Activated T-helper 9 cell treated with anti-CD3 and anti-CD28 coated beads, Interleukin-2, amount 50 U/mL, for 16 hours (primary cell): ENCODE measurements around the gene NRG3.

ENCODE experiments used
- DNase-seq: peaks from one replicate; pipeline ENCODE4 v3.0.0-alpha.2; 2020; ENCODE audit warnings: low read depth

Gene NRG3

DNA sequence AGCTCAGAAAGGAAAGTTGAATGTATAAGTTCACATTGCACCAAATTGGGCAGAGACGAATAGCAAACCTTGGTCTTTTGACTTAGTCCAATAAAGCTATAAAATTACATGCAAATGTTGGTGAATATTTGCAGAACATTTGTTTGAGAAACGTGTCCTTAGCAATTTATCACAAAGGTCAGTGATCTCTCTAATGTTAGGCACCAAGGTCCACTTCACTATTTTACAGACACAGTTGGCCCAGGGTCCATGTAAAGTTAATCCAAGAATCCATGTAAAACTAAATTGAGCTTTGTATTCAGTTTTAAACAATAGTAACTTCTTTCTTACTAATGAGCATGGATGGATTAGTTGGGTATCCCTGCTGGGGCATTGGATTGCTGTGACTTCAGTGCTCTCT, 617.7 kb downstream of the NRG3 start:
- no peak for DNase-seq

- no peak for DNase-seq
Measured at GRCh38 chr10:82496114-82496513, 621.1 kb downstream of the NRG3 start.

DNA sequence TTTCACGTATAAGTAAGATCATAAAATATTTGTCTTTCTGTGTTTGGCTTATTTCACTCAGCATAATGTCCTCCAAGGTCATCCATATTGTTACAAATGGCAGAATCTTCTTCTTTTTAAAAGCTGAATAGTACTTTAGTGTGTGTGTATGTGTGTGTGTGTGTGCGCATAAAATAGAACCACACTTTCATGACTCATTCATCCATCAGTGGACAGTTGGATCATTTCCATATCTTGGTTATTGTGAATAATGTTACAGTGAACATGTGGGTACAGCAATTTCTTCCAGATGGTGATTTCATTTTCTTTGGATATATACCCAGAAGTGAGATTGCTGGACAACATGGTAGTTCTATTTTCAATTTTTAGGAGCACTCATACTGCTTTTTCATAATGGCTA, 622.4 kb downstream of the NRG3 start:
- no peak for DNase-seq

DNA sequence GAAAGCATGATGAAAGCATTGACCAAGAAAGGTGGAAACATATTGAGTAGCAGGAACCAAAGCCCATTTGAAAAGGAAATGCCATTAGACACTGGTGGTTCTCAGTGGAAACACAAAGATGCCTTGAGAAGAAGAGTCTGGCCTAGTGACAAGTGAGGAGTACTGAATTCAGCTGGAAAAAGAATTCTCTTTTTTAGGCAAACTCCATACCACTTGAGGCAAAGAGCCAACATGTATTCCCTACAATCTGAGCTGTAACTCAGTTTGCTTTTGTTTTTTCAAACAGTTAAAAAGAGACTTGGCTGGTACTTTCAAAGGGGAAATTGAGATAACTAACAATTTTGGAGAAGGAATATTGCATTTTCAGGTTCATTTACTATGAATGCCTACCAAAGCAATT, 624.0 kb downstream of the NRG3 start:
- DNase-seq = no peak

GRCh38 chr10:82505009-82505408, 630.0 kb downstream of the NRG3 start:
- no peak for DNase-seq

GRCh38 chr10:82506680-82507376, 631.8 kb downstream of the NRG3 start:
- DNase-seq = no peak

DNA sequence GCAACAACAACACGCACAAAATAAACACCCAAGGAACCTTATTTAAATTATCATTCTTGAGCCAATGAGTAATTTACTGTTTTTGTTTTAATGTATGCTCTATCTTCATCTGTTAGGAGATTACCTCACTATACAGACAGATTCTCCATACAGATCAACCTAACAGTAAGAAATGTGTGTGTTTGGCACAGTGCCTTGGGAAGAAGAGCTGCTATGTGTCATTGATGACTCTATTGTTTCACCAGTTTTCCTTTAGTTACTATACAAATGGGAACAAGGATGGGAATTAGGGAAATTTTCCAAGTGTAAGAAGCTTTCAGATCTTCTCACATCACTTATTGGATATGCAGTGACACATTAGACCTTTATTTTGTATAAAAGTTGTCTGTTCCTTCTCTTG, 640.3 kb downstream of the NRG3 start:
- DNase-seq = no peak

DNA sequence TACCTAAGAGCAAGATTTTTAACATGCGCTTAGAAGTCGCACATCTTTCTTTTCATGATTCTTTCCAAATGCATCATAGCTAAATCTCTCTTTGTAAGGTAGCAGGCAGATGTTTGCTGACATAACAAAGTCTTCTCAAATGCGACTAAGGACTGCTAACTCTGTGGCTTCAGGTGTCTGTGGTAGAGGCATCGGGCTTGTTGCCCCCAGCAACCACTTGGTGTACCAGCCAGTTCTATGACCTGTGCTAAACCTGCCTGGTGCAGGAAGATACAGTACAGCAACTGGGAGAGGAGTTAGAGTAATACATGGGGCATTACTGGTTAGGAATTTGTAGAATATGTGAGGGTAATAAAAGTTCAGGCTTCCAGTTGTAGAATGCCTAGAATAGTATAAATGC, 654.1 kb downstream of the NRG3 start:
- no peak for DNase-seq

GRCh38 chr10:82535457-82535856, 660.5 kb downstream of the NRG3 start:
- no peak for DNase-seq

GRCh38 chr10:82536668-82537067, 661.7 kb downstream of the NRG3 start:
- DNase-seq = no peak

DNA sequence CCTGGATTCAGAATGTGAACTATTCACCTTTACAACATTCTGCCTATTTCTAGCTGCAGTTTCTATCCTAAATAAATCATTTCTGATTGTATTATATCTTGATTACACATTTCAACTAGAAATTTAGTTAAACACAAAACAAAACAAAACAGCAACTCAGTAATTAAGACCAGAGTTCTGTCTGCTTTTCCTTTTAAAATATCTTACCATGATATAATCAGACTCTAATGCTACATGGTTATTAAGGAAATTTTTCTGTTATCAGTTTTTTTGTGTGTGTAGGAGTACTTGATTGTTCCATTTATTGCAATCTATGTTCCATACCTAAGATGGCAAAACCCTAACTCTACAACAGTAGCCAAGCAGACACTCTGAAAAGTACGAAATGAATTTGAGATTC, 663.3 kb downstream of the NRG3 start:
- no peak for DNase-seq

GRCh38 chr10:82543631-82544030, 668.6 kb downstream of the NRG3 start:
- DNase-seq = no peak

DNA sequence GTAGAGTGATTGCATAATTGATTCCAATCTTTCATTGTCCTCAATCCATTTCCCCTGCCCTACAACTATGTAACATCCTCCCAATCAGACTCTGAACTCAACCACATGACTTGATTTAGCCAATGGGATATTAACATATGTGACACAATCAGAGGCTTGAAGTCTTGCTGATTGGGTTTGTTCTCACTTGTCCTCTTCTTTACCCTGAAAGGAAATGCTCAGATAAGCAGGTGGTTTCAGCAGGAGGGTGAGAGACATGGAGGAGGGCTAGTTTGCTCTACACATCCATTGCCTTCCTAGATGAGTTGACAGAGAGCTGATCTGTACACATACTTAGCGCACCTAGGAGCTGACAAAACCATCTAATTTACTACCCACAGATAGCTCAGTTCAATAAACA, 669.4 kb downstream of the NRG3 start:
- no peak for DNase-seq

DNA sequence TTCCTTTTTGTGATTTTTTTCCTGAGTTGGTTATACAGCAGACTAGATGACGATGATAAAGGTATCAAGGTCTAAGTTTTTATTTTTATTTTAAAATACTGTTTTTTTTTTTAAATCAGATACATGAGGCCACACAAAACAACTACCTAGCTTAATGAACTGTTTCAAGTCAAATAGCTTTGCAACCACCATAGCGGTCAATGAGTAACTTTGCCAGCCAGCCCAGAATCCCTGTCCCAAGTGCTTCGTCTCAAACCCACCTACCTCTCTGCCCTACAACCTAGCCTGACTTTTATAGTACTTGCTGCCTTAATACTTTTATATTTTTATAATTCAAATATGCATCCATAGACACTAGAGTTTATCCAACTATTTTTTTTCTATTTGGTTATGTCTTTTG, 676.5 kb downstream of the NRG3 start:
- no peak for DNase-seq

GRCh38 chr10:82552267-82552666, 677.3 kb downstream of the NRG3 start:
- DNase-seq = no peak

- DNase-seq = no peak
Measured at GRCh38 chr10:82554381-82554780, 679.4 kb downstream of the NRG3 start.

GRCh38 chr10:82558014-82558607, 683.1 kb downstream of the NRG3 start:
- DNase-seq = no peak

DNA sequence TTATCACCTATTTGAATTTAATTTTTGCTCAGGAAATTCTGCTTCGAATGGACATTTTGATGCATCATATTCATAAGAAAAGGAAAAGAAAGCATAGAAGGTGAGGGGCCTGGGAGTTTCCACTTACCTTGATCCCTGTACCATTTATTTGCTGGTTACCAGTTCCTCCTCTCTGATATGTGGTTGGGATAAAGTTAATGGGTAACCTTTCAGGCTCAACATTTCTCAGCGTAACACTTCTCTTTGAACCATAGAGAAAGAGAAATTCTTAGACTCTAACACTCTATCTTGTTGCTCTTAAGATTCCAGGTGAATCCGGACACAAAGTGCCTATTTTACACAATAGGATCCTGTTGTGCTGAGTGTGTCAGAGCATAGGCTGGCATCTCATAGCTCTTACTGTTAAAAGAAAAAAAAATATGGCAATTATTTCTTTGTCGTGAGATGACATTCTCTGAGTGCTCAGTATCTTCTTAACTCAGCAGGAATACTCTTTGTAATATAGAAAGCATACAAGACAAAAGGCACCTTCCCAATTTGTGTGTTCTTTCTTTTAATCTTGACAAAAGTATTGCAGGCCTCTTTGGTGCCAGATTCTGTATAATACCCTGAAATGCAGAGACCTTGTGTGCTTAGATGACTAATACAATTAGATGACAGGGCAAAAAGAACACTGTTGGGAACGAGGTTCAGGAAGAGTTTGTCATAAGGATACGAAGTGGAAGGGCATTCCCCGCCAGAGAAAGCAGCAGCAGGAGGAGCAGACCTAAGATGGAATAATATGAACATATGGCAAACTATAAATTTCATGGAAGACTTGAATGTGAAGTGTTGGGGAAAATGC, 689.6 kb downstream of the NRG3 start:
- no peak for DNase-seq

- no peak for DNase-seq
Measured at GRCh38 chr10:82565197-82565575, 690.2 kb downstream of the NRG3 start.

DNA sequence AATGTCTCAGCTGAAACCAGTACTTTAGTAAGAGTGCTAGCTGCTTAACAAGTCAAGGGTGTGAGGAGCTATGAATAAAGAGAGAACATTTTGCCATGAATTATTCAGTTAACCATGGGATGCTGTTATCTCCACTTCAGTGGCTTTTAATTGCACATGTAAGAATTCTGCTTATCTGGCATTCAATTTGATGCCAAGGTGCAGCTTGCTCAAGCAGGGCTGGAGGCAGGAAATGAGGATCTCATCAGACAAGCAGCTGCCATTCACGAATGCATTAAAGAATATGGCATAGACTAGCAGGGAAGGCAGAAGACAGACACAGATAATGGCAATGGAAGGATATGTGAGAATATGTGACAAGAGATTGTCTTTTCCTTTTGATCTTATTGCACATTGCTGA, 697.8 kb downstream of the NRG3 start:
- DNase-seq = no peak

GRCh38 chr10:82574081-82574480, 699.1 kb downstream of the NRG3 start:
- no peak for DNase-seq

DNA sequence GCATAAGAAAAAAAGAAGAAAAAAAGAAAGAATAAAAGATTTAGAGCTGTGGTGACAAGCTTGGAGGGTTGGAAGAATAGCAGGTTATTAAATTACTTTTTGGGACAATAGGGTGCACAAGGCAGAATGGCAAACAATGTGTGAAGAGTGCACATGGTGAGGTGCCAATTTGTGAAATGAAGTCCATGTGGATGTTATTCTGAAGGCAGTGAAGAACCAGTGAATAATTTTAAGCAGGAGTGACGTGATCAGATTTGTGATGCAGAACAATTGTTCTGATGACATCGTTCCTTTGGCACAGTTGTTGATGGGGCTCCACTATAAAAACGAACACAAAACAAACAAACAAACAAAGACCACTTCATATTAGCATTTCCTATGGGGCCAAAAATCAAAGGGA, 700.3 kb downstream of the NRG3 start:
- no peak for DNase-seq

DNA sequence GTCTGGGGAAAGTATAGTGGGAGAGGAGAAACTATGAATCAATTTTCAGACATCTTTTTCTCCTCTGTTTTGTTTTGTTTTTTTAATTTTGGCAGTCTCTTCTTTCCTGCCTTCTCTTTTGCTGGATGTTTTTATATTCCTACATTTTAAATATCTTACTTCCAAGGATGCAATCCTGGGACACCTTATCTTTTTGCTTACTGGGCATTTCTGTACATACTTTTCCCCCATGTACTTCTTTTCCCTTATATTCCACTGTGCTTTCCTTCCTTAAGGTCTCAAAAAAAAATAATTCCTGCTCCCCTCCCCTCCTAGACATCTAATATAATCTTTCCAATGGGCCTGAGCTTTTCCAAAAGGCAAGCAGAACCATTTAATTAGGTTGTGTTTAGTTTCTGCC, 701.1 kb downstream of the NRG3 start:
- no peak for DNase-seq
